ENCODE data around the gene GNL2.

DNA sequence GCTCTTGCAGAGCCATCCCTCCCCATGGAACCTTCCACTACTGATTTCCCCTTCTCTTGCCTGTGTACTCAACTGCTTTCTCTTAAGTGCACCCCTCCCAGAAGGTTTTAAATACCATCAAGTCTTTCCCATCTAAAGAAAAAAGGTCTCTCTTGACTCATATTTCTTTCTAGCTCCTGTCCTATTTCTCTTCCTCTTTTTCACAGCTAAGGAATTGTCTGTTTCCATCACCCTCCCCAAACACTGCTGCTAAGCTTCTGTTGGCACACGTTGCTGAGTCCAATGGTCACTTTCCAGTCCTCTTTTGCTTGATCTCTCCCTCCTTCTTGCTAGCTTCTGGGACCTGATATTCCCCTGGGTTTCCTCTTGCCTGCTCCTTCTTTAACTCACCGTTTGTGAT lies 13.3 kb upstream of the GNL2 start:
- TF ChIP-seq CTCF (conservative IDR thresholded peaks at IDR 0.05) (no peak), EZH2 (IDR thresholded peaks at IDR 0.05; ENCODE audit: low read depth) (no peak)

Measured in PC-9 (cell line).